ENCODE measurements around the gene CALU.

DNA sequence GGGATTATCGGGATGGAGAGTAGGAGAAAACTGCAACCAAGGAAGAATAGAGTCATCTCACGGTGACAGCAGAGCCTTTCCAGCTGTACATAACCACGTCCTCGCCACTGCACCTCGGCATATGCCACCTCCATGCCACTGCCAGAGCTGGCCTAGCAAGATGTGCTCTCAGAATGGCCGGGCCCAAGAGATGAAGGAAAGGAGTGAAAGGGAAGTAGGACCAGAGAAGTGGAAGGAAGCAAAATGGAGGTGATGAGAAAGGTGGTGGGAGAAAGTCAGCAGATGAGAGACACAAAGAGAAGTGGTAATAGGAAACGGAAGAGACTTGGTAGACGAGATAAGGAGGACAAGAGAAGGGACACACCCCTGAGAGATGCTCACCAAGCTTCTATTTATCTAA, 8.0 kb upstream of the CALU start:
- TF ChIP-seq, protein P1, sequence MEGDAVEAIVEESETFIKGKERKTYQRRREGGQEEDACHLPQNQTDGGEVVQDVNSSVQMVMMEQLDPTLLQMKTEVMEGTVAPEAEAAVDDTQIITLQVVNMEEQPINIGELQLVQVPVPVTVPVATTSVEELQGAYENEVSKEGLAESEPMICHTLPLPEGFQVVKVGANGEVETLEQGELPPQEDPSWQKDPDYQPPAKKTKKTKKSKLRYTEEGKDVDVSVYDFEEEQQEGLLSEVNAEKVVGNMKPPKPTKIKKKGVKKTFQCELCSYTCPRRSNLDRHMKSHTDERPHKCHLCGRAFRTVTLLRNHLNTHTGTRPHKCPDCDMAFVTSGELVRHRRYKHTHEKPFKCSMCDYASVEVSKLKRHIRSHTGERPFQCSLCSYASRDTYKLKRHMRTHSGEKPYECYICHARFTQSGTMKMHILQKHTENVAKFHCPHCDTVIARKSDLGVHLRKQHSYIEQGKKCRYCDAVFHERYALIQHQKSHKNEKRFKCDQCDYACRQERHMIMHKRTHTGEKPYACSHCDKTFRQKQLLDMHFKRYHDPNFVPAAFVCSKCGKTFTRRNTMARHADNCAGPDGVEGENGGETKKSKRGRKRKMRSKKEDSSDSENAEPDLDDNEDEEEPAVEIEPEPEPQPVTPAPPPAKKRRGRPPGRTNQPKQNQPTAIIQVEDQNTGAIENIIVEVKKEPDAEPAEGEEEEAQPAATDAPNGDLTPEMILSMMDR (conservative IDR thresholded peaks at IDR 0.05), result no peak
- no peak for TF ChIP-seq ZFX (IDR thresholded peaks at IDR 0.05)
